ENCODE data around the gene RPRD2. TPM values are rescaled to one million over a fixed set of nuclear protein-coding genes. Genes with fewer than 3 reads are reported as not detected.

The RPRD2 gene
- total RNA-seq, 1 experiment from 2014 or later = 46.6 TPM

DNA sequence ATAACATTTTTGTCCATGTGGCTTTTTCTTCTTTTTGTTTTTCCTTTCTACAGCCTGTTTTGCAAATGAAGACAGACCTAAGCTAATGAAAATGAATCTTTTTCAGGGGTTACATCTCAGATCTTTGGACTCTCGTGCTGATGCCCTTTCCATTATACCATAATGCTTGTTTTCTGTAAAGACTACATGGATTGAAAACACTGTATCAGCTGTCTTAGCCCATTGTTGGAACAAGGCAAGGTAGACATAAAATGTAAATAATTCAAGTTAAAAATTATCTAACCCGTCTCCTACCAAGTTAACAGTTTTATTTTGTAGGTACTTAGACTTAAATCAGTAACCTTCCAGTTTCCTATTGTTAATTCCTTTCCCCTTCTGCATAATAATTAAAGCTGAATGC is 44.9 kb downstream of the RPRD2 start:
- Histone ChIP-seq H3K4me1 (ENCODE audit: insufficient read depth, low read length, poor library complexity, severe bottlenecking) (no peaks in the 10 kb centered on the region), H3K9me3 (ENCODE audit: low read depth, low read length, poor library complexity, severe bottlenecking) (no peaks in the 10 kb centered on the region), H3K27ac (ENCODE audit: low read depth, low read length, poor library complexity, severe bottlenecking) (no peak overlapping the region), H3K36me3 (ENCODE audit: insufficient read depth, low read length, poor library complexity, severe bottlenecking) (no peaks in the 10 kb centered on the region), H3K4me3 (ENCODE audit: low read depth, low read length, poor library complexity, severe bottlenecking) (no peak overlapping the region), H3K27me3 (replicated peaks; ENCODE audit: insufficient read depth, low read depth, low read length, poor library complexity) (no peaks in the 10 kb centered on the region)
- intact Hi-C loops (cut with micrococcal nuclease; ENCODE audit: unreplicated experiment) = no loop called here
- DNase-seq (ENCODE audit: low spot score) = no peak
- CTCF ChIA-PET = no interaction called here
- POLR2A ChIA-PET (ENCODE audit: low non-redundant PET) = interaction anchor here (0.6 kb wide), 1 partner anchor 1039 kb away, joined by 3 read pairs; no protein-coding TSS in a partner anchor
- BruUV-seq (replicated peaks) = no TSS peak
- TF ChIP-seq EZH2 (IDR thresholded peaks at IDR 0.05; ENCODE audit: borderline replicate concordance, low read depth, low read length, poor library complexity, severe bottlenecking) = no peak
- TF ChIP-seq, protein P1, sequence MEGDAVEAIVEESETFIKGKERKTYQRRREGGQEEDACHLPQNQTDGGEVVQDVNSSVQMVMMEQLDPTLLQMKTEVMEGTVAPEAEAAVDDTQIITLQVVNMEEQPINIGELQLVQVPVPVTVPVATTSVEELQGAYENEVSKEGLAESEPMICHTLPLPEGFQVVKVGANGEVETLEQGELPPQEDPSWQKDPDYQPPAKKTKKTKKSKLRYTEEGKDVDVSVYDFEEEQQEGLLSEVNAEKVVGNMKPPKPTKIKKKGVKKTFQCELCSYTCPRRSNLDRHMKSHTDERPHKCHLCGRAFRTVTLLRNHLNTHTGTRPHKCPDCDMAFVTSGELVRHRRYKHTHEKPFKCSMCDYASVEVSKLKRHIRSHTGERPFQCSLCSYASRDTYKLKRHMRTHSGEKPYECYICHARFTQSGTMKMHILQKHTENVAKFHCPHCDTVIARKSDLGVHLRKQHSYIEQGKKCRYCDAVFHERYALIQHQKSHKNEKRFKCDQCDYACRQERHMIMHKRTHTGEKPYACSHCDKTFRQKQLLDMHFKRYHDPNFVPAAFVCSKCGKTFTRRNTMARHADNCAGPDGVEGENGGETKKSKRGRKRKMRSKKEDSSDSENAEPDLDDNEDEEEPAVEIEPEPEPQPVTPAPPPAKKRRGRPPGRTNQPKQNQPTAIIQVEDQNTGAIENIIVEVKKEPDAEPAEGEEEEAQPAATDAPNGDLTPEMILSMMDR (conservative IDR thresholded peaks at IDR 0.05; ENCODE audit: low read depth, low read length) = no peak

DNA sequence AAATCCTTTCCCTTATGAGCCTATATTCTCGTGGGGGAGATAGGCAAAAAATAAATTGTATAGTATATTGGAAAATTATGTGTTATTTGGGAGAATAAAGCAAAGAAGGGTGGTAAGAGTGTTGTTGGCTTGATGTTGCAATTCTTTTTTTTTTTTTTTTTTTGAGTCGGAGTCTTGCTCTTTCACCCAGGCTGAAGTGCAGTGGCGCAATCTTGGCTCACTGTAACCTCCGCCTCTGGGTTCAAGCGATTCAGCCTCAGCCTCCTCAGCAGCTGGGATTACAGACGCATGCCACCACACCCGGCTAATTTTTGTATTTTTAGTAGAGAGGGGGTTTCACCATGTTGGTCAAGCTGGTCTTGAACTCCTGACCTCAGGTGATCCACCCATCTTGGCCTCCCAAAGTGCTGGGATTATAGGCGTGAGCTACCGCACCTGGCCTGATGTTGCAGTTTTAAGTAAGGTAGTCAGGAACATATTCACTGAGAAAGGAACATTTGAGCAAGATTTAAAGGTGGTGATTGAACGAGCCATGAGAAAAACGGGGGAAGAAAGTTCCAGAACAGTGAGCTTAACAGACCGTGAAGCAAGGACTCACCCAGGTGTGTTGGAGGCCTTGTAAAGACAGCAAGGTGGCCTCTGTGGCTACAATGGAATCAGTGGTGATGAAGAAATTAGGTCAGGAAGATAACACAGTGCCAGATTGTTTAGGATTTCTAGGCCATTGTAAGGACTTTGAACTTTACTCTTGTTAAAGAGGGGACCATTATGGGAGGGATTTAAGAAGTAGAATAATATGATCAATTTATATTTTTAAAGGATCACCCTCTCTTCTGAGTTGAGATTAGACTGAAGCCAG is 45.8 kb downstream of the RPRD2 start:
- no peak overlapping the region for H3K4me3 ChIP-seq (ENCODE audit: low read depth, low read length, poor library complexity, severe bottlenecking)
- no peaks in the 10 kb centered on the region for H3K4me1 ChIP-seq (ENCODE audit: insufficient read depth, low read length, poor library complexity, severe bottlenecking)
- TF ChIP-seq EZH2 (IDR thresholded peaks at IDR 0.05; ENCODE audit: borderline replicate concordance, low read depth, low read length, poor library complexity, severe bottlenecking) = no peak
- TF ChIP-seq, protein P1 (conservative IDR thresholded peaks at IDR 0.05; ENCODE audit: low read depth, low read length) = no peak
- H3K27me3 ChIP-seq (replicated peaks; ENCODE audit: insufficient read depth, low read depth, low read length, poor library complexity) = no peaks in the 10 kb centered on the region
- BruUV-seq (replicated peaks) = no TSS peak
- intact Hi-C loops (cut with micrococcal nuclease; ENCODE audit: unreplicated experiment) = no loop called here
- DNase-seq (ENCODE audit: low spot score) = no peak
- H3K9me3 ChIP-seq (ENCODE audit: low read depth, low read length, poor library complexity, severe bottlenecking) = no peaks in the 10 kb centered on the region
- ChIA-PET CTCF (no interaction called here), POLR2A (ENCODE audit: low non-redundant PET) (no interaction called here)
- no peak overlapping the region for H3K27ac ChIP-seq (ENCODE audit: low read depth, low read length, poor library complexity, severe bottlenecking)
- H3K36me3 ChIP-seq (ENCODE audit: insufficient read depth, low read length, poor library complexity, severe bottlenecking) = no peaks in the 10 kb centered on the region

DNA sequence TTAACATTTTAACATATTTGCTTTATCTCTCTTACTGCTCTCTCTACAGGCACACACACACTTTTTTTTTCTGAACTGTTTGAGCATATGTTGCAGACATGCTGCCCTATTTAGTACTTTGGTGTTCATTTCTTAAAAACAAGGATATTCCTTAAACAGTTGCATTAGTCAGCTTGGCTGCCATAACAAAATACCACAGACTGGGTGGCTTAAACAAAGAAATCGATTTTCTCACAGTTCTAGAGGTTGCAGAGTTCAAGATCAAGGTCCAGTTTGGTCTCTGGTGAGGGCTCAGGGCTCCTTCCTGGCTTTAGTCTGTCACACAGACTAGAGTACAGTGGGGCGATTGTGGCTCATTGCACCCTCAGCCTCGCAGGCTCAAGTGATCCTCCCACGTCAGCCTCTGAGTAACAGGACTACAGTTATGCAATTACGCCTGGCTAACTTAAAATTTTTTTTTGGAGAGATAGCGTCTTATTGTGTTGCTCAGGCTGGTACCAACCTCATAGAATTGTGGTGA is 46.7 kb downstream of the RPRD2 start:
- Histone ChIP-seq H3K36me3 (ENCODE audit: insufficient read depth, low read length, poor library complexity, severe bottlenecking) (no peaks in the 10 kb centered on the region), H3K4me1 (ENCODE audit: insufficient read depth, low read length, poor library complexity, severe bottlenecking) (no peaks in the 10 kb centered on the region), H3K9me3 (ENCODE audit: low read depth, low read length, poor library complexity, severe bottlenecking) (no peaks in the 10 kb centered on the region), H3K4me3 (ENCODE audit: low read depth, low read length, poor library complexity, severe bottlenecking) (no peak overlapping the region), H3K27ac (ENCODE audit: low read depth, low read length, poor library complexity, severe bottlenecking) (no peak overlapping the region), H3K27me3 (replicated peaks; ENCODE audit: insufficient read depth, low read depth, low read length, poor library complexity) (no peaks in the 10 kb centered on the region)
- BruUV-seq (replicated peaks) = no TSS peak
- intact Hi-C loops (cut with micrococcal nuclease; ENCODE audit: unreplicated experiment) = no loop called here
- no peak for DNase-seq (ENCODE audit: low spot score)
- TF ChIP-seq, protein P1 (conservative IDR thresholded peaks at IDR 0.05; ENCODE audit: low read depth, low read length) = no peak
- no peak for TF ChIP-seq EZH2 (IDR thresholded peaks at IDR 0.05; ENCODE audit: borderline replicate concordance, low read depth, low read length, poor library complexity, severe bottlenecking)
- ChIA-PET CTCF (no interaction called here), POLR2A (ENCODE audit: low non-redundant PET) (no interaction called here)

All from A673 (cell line).